Activated T-helper 1 cell treated with Interleukin-2 at 50 U/mL for 16 hours (primary cell): ENCODE results near the gene SLC29A2.

Experiments used
- DNase-seq: peaks from one replicate; pipeline ENCODE4 v3.0.0-alpha.2; 2020; ENCODE audit warnings: low read depth

The SLC29A2 gene, protein sequence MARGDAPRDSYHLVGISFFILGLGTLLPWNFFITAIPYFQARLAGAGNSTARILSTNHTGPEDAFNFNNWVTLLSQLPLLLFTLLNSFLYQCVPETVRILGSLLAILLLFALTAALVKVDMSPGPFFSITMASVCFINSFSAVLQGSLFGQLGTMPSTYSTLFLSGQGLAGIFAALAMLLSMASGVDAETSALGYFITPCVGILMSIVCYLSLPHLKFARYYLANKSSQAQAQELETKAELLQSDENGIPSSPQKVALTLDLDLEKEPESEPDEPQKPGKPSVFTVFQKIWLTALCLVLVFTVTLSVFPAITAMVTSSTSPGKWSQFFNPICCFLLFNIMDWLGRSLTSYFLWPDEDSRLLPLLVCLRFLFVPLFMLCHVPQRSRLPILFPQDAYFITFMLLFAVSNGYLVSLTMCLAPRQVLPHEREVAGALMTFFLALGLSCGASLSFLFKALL

DNA sequence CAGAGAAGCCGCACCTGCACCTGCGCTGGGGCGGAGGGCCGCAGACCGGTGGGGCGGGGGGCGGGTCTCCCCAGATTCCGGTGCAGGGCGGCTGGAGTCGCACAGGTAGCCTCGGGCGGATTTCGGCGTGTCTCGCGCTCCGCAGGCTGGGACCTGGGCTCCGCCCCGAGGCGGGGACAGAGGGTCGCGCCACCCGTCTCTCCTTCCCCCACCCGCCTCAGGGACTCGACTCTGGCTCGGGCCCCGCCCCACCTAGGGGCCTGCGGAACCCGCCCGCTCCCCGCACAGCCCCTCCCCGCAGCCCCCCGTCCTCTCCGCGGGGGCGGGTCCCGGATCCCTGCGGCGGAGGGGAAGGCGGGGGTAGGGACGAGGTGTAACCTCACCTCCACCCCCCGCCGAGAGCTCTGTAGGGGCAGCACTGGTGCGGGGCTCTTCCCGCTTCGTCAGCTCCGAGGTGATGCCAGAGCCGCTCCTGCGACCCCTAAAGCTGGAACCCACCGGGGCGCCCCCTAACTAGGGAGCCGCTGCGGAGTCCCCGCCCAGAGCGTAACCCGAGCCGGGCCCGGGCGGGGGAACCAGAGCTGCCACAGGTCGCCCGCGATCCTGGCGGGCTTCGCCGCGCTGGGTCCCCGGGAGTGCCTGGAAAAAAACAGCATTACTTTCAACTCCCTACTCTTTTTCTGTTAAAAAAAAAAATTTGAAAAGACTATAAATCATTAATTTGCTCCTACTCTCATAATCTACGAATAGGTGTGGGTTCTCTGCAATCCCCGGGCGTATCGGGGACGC, at the start of gene SLC29A2:
Gene SLC29A2, minus strand, starts transcription at position 134 of the 789 bp plus-strand sequence. CDS start 169 bp downstream, outside the sequence.
- DNase-seq, result peak; percentile 74

DNA sequence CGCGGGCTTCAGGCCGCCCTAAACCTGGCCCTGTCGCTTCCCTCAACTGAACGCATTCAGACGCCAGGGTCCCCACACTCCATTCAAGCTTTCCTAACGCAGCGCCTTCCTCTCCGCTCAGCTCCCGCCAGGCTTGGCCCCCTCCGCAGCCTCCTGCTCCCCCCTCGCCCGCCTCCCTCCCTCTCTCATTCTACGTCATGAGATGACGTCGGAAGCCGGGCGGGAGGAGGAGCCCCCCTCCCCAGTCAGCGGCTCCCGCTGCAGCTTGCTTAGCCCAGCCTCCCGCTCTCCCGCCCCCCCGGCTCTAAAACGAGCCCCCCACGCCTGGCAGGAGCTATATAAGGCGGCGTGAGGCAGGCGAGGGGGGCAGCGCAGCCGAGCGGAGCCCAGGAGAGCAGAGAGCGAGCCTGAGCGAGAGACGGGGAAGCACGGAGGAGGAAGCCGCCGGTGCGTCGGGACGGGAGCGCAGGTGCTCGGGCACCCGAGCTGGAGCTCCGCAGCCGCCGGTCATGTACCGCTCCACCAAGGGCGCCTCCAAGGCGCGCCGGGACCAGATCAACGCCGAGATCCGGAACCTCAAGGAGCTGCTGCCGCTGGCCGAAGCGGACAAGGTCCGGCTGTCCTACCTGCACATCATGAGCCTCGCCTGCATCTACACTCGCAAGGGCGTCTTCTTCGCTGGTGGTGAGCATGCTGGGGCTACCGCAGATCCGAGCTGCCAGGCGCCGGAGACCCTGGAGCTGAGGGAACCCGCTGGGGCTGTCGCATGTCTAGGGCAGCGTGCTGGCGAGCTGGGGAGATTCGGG, 49.3 kb upstream of the SLC29A2 start, which contains the start of gene NPAS4:
Gene NPAS4, plus strand, starts transcription at position 365 of the 806 bp plus-strand sequence. Its CDS starts 145 bp downstream, at position 510.
- no peak for DNase-seq

DNA sequence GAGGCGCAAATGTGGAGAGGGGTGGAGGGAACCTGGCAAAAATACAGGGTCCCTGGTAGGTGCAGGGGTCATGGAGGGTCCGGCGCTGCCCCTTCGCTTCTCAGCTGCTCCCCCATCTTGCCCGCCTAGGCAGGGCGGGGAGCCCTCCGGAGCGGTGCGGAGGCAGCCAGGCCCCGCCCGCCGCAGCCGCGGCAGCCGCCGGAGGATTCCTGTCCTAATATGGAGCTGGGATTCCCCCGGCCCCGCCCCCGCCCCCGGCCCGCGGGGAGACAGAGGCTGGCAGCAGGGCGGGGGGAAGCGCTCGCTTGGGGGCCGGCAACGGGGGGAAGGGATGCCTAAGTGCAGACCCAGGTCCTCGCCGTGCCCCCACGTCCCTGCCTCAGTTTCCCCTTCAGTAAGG, 48.3 kb upstream of the SLC29A2 start:
- no peak for DNase-seq

DNA sequence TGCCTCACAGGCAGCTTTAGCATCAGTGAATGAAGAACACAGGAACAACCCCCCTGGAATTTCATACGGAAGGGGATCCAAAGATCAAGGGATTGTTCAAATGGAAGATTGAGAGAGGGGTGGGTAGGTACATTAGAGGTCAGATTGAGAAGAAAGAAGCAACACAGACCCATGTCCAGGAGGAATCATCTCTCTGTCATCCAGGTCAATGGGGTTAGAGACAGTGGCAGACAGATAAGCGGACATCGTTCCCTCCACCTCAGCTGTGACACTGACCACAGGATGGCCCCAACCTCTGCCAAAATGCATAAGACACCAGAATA, 47.4 kb upstream of the SLC29A2 start:
- no peak for DNase-seq

DNA sequence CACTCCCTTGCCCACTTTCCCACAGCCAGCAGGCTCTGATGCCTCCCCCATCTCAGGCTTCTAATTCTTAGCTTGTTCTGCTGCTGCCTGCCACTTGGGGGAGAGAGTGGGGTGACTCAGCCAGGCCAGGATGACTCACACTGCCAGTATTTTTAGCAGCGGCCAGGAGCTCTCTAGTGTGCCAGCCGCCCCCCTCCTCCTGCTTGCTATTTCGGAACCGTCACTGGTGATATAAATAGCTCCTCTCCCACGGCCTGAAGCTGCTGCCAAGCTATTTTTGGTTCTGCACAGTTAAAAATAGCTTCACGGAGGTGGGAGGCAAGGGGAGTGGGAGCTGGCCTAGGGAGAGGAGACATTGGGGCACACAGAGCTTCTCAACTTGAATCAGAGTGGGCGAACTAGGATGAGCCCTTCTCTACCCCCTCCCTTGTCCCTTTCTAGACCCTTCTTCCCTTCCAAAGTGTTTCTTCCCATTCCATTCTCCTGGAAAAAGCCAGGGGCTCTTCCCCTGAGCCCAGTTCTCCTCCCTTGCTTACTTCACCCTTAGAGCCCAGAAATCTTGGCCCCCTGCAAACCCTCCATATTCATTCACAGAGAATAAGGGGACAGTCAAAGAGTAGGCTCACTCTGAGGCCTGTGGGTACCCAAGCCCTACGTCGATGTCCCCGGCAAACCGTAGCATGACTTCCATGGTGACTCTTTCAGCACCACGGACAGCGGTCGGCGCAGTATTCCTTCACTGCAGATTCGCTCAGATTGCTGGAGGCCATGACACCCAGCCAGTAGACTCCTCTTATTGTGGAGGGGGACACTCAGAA, 46.8 kb upstream of the SLC29A2 start:
- DNase-seq, result no peak

DNA sequence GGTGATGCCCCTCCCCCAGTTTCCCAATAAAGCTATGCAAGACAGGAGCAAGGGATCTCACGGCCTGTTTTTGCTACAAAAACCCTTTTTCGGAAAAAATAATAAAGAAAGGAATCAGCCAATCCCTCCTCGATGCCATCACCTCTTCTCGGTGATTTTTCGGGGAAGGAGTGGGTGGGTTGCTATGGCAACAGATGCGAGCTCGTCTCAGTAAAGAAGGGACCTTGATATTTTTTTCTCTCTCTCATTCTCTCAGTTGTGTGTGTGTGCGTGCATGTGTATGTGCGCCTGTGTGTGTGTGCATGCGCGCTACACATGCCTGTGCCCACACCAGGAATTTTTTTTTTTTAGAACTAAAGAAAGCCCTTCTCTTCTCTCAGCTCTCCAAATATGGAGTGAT, 45.4 kb upstream of the SLC29A2 start:
- no peak for DNase-seq

DNA sequence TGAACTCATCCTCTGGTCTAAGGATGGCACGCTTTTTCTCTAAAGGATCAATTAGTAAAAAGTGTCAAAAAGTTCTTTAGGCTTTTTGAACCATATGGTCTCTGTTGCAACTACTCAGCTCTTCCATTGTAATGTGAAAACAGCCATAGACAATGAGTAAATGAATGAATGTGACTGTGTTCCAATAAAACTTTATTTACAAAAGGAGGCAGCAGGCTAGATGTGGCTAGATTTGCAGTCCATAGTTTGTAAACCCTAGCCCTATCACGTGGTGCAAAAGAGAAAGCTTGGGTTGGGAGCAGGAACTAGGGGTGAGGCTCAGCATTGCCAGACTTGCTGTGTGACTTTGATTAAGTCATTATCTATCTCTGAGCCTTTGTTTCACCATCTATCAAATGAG, 43.9 kb upstream of the SLC29A2 start:
- no peak for DNase-seq

DNA sequence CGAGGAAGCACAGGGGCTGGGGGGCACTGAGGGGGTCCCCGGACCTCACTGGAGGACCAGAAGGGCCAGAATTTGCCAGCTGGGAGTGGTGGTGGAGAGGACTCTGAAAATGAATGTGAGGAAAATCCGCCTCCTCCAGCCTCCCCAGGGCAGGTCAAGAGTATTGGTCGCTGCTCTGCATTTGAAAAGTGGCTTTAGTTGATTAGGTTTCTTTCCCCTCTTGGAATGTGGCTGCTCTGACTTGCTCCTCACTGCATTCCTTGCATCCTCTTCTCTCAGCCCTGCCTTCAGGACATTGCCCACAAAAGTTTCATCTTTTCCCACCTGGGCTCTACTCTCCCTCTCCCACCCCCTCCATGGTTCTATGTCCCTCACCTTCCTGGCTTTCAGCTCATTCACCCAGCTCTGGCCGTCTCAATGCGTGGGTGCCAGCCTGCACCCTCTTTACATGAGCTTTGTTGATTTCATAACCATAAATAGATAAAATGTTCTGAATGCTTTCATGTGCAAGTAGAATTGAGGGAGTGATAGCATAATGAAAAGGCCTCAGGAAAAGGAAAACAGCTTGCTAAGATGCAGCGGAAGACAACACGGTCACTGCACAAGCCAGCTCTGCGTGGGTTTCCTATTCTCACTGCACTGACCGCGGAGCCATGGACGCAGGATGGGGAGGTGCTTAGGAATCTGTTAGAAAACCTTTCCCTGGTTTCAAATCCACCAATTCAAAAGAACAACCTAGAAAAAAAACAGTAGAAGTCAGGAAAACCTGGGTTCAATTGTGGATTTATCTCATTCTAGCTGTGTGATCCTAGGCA, 42.8 kb upstream of the SLC29A2 start:
- DNase-seq, result no peak

DNA sequence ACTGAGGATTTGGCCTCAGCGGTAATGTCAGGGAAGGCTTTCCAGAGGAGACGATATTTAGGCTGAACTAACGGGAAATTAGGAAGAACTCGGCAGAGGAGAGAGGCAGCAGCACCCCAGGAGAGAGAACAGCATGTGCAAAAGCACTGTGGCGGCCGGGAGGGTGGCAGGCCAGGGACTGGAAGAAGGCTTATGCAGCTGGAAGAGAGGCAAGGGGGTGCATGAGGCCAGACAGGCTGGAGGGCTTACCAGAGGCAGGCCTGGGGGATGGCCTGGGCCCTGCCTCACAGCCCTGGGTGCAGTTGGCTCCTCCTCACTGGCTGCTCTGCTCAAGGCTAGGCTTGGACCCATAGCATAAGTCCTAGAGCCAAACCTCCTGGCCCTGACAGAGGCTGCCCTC, 41.6 kb upstream of the SLC29A2 start:
- no peak for DNase-seq

DNA sequence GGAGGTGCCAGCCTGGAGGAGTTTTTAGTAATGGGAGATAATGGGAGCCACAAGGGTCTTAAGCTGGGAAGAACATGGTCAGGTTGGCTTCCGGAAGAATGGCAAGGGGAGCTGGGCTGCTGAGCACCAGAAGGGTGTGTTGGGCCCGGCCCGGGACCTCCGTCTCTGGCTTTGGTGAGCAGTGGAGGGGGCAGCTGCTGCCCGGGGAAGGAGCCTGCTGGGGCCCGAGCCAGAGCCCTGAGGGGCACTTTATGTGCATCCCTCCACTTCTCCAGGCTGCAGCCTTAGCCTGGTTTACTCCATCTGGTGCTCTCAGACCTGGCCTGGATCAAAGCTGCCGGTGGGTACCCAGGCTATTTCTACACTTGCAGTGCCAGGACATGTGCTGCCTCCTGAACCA, 40.5 kb upstream of the SLC29A2 start:
- no peak for DNase-seq

DNA sequence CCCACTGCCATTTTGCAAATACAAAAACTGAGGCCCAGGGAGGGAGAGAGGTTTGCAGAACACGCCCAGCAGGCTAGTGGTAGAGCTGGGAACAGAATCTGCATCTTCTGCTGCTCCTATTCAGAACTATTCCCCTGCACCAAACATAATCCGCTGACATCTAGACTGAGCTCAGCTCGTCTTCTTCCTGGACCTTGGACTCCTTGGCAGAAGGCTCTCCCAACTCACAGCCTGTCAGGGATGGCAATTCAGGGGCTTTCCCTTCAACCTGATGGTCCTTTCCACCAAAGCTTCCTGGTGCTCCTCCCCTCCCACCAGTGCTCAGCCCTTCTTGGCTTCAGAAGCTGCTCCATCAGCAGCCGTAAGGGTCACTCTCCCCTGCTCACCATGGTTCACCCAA, 39.8 kb upstream of the SLC29A2 start:
- no peak for DNase-seq

DNA sequence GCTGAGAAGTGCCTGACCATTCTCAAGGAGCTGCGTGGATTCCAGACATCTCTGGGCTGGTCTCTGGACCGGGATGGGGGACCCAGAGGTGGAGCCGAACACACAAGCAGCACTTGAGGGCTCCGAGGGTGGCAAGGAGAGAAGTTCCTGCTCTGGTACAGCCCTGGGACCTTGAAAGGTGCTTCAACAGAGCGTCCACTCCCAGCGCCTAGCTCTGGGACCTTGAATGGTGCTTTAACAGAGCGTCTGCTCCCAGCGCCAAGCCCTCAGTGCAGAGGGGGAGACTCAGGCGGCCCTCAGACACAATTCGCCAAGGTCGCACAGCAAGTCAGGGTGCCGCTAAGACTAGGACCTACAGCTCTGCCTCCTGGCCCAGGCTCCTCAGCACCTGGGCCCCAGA, 38.6 kb upstream of the SLC29A2 start:
- DNase-seq, result no peak

DNA sequence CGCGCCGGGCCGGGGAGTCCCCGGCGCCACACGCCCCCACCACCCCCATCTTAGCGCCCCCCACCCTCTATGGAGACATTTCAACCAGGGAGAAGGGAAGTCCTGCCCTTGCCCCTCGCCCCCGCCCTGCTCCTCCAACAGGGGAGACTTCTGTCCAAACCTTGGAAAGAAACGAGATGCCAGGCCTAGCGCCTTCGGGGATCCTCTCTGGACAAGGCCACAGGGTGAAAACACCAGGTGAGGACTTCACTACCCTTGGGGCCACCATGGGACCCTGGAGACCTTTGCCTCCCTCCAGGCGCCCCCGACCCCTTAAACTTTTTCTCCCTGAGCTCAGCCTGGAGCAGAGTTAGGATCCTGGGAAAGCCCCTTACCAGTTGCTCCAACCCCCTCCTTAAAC, 37.7 kb upstream of the SLC29A2 start:
- no peak for DNase-seq

DNA sequence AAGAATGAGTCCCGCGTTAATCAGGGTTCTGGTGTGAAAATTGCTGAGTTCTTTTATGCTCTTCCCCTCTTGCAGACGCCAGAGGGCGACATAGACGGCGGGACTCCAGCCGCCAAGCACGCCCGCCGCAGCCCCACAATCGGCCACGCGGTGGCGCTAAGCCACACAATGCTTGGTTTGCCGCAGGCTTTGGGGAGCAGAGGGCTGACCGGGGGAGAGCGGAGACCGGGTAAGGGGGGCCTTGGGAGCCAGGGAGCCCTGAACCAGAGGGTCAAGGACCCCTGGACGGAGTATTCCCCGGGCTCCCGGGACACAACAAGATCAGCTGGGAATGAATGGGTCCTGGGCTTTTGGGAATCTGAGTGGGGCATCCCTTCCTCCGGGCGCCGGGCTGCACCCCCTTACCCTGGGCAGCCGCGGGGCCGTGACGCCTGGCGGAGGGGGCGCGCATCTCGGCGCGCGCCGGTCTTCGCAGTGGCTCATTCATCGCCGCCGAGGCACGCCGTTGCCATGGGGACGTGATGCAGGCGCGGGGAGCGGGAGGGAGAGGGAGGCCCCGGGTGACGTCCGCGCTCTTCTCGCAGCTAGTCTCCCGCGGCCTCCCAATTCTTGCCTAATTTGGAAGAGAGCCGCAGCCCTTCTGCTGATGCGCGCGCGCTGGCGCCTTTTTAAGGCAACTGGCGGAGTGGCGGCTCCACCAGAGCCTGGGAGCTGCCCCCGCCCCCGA, 37.1 kb upstream of the SLC29A2 start:
- DNase-seq, result peak; percentile 86

DNA sequence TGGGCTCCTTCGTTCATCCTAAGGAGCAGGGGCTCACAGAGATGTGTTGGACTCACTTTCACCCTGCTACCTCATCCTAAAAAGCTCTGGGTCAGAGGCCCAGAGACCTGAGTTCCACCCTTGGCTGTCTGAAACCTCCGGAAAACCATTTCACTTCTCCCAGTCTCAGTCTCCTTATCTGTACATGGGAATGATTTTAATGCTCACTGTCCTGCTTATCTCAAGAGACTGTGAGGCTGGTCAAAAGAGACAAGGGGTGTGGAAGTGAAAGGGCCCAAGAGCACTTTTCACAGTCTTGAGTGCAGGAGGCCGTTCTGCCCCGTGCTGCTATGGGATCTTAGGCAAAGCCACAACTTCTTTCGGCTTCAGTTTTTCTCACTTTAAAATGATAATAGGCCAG, 36.1 kb upstream of the SLC29A2 start:
- no peak for DNase-seq

DNA sequence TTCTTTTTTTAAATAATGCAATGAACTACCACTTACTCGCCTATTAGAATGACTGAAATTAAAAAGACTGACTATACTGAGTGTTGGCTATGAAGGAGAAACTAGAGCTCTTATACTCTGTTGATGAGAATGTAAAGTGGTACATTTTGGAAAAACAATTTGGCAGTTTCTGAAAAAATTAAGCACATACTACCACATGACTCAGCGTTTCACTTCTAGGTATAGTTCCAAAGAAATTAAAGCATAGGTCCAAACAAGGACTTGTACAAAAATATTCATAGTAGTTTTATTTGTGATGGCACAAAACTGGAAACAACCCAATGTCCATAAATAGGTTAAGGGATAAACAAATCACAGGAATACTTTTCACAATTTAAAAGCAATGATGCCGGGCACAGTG, 22.4 kb upstream of the SLC29A2 start:
- DNase-seq, result no peak

DNA sequence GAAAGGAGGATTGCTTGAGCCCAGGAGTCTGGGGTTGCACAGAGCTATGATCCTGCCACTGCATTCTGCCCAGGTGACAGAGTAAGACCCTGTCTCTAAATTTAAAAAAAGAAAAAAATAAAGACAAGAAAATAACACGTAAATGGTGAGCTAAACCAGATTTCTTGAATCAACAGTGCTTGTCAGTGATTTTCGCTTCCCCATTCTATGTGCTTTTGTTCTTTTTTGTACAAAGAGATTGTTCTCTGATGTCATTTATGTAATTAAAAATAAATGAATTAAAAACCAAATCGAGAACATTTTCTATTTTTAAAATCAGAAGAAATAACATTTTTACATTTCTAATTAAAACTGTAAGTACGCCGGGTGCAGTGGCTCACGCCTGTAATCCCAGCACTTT, 19.8 kb upstream of the SLC29A2 start:
- DNase-seq, result no peak

DNA sequence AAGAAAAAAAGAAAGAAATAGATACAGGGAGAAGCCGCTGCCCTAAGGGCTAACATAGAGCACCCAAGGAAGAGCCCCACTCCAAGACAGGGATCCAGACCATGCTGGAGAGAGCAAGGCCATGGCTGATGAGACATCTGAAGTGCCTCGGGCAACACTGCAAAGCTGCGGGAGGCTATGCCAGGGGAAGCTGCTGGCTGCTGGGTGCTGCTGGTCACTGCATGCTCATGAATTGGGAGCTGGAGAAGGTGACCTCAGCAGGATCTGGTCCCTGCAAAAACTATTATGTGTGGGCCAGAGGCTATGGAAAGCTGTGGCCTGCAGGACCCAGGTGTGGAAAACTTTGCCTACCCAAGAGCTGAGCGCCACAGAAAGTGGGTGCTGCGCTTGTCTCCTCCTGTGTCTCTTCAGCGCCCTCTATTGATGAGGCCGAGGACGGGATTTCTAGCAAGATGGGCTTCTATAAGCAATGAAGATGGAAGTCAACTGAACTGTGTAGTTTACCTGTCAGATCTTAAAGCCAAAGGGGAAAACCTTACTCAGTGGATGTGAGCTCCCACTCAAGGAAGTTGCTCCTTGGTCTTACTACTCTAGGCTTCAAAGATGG, 17.3 kb upstream of the SLC29A2 start:
- peak; percentile 46 for DNase-seq
